NAMALWA (cell line): ENCODE data around the gene RGSL1.
"Not testable (repeated sequence)": the region's sequence is repeated elsewhere in the genome, so short reads cannot be mapped to it uniquely, and the experiment has no call there.

Experiments
- DNase-seq: peaks from one replicate; pipeline ENCODE4 v3.0.0-alpha.2; 2015; ENCODE audit warnings: low spot score

RGSL1 gene

GRCh38 chr1:182446033-182446669 lies 3.8 kb upstream of the RGSL1 start:
- DNase-seq: peak; percentile 82

- DNase-seq: not testable (repeated sequence)
These were observed 2.8 kb upstream of the RGSL1 start for GRCh38 chr1:182447124-182447523.

- DNase-seq: no peak
These were observed 2.3 kb upstream of the RGSL1 start for GRCh38 chr1:182447660-182448059.

DNA sequence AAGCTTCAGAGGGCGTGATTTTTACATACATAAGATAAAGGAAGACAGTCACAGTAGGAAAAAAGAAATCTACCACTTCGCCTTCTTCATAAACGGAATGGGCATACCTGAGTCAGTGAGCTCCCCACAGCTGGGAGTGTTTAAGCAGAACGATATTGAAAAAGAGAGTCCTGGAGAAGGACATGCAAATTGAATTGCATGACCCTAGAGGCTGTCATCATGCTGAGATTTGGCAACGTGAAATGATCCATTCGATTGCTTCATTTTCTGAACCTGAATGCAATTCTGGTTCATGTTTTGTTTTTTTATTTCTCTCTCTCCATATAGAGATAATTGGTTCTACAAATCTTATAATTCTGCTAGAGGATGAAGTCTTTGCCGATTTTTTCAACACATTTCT lies 3.7 kb downstream of the RGSL1 start:
- no peak for DNase-seq

DNA sequence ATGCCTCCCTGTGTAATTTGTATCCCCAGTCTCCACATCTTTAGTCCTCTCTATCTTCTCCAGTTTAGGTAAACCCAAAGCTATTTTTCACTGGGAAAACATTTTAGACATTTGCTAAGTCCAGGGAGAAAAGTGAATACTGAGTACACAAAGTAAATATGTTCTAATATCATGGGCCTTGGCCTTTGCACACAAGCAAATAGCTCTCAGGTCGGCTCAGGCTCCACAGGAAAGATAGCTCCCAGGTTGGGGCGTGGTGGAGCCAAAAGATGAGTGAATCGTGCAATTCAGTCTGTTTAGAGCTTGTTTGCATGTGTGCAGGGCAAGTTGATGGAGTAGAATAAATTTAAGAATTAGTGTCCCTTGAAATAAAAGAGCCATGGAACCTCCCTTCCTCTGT lies 7.9 kb downstream of the RGSL1 start:
- no peak for DNase-seq

GRCh38 chr1:182459949-182460348 lies 10.0 kb downstream of the RGSL1 start:
- no peak for DNase-seq

GRCh38 chr1:182460550-182460951 lies 10.6 kb downstream of the RGSL1 start:
- DNase-seq: no peak

GRCh38 chr1:182473556-182473955 lies 23.6 kb downstream of the RGSL1 start:
- DNase-seq: no peak

DNA sequence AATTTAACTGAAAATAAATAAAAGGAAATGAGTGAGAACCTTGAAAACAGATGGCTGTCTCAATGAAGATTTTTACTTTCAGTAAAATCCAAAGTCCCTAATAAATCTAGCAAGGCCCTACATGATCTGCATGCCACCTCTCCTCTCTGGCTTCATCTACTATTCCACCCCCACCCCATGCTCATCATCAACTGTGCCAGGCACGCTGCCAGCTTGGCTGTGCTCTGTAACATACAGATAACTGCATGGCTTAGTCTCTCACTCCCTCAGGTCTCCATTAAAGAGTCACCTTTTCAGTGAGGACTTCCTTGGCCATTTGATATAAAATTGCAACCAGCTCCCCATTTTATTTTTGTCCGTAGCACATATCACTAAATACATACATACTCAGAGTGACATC lies 26.7 kb downstream of the RGSL1 start:
- DNase-seq: no peak

DNA sequence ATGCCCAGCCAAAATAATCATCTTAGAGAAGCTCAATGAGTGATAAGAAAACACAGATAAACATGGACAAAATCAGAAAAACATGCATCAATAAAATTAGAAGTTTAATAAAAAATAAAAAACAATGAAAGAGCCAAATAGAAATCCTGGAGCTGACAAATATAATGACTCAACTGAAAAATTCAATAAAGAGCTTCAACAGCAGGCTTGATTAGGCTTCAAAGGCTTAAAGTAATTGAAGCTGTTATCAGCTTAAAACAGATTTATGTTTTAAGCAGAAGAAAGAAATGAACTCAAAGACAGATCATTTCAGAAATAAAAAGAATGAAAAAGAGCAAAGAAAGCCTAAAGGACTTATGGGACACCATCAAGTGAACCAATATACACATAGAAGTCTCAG lies 28.3 kb downstream of the RGSL1 start:
- no peak for DNase-seq

GRCh38 chr1:182484067-182484466 lies 34.1 kb downstream of the RGSL1 start:
- no peak for DNase-seq

DNA sequence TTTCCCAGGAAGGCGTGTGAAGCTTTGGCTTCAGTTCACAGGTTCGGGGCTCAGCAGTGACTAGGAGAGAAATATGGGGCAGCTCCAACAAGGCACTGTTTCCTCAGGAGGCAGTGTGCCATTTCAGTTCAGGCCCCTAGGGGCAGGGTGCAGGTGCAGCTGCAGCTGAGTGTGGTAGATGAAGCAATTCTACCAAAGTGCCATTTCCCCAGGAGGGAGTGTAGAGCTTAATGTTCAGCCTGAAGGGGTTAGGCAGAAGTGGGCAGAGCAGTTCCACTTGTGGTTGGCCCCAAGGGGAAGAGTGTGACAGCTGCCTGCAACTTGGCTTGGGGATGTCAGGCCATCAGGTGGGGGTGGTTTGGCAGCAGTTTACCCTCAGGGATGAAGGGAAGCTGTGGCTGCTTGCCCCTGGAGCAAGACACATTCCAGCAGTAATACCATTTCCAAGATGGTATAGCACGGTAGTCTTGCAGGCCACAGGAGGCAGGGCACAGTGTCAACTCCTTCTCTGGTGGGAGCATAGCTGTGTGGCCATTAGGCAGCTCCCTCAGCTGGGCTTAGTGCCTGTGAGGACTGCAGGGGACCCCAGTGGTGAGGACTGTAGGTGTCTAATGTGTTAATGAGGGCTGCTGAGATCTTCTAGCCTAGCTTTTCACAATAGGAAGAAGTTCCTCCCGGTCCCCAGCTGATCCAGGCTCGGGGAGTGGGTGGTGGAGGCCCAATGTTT lies 34.7 kb downstream of the RGSL1 start:
- peak; percentile 93 for DNase-seq

DNA sequence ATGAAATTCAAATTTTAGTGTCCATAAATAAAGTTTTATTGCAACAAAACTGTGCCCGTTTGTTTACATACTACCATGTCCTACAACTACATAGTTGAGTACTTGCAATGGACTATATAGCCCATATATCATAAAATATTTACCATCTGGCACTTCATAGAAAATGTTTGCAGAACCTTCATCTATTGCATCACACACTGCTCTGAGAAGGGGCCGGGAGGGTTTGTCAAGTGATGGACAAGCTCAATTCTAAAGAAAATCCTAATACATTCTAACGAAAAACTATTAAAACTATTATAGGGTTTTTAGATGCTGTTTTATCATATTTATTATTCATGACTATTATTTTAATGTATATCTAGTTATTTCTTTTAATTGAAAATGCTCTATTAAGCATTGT lies 35.9 kb downstream of the RGSL1 start:
- DNase-seq: no peak

- DNase-seq: no peak
These were observed 38.9 kb downstream of the RGSL1 start for GRCh38 chr1:182488803-182489202.

- DNase-seq: no peak
These were observed 43.1 kb downstream of the RGSL1 start for GRCh38 chr1:182493063-182493462.

DNA sequence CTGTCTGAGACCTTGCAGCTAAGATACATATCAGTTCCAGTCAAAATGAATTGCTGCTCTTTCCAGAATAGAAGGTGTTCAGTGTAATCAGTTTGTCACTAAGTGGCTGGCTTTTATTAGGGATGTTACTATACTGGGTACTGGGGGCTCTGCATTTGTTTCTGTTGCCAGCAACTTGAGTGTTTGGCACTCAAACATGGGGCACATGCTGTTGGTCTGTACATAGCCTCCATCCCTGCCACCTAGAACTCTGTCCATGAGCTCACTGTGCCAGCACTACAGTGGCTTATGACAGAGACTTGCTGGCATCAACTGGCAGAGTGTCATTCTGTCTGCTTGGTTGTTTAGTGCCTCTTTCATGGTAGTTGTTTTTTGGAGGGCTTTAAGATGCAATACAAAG lies 45.1 kb downstream of the RGSL1 start:
- no peak for DNase-seq

DNA sequence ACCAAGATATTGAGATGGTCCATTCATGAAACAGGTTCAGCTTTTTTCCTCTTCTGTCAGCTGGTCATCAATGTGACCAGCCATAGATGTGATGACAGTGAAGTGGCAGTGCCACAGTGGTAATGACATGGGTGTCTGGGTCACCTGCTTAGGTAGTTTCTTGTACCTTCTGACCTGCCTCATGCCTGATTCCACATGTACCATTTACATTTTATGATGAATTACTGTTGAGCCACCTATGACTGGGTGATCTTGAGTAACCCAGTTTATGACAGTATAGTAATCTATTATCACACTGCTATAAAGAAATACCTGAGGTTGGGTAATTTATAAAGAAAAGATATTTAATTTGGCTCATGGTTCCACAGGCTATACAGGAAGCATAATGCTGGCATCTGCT lies 45.7 kb downstream of the RGSL1 start:
- DNase-seq: no peak

DNA sequence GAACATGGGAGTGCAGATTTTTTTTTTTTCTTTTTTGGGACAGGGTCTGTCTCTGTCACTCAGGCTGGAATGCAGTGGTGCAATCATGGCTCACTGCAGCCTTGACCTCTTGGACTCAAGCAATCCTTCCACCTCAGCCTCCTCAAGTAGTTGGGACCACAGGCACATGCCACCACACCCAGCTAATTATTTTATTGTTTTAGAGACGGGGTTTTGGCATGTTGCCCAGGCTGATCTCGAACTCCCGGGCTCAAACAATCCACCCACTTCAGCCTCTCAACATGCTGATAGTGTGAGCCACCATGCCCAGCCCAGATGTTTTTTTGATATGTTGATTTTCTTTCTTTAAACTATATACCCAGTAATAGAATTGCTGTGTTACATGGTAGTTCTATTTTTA lies 57.7 kb downstream of the RGSL1 start:
- no peak for DNase-seq

DNA sequence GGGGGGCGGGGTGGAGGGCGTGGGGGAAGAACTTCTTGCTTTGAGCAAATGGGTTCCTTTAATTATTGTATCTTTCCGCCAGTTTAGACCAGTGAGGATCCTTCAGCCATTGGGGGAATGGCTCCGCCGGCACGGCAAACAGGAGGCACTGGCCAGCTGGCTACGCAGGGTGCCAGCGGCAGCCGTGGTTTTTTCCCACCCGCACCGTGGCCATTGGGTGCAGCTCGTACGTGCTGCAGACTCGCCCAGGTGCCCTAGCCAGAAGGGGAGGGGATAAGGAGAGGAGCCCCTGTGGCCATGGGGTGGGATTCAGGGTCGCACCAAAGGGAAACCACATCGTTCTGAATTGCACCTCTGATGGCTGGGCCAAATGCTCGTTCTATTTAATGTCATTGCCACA lies 65.6 kb downstream of the RGSL1 start:
- DNase-seq: no peak

DNA sequence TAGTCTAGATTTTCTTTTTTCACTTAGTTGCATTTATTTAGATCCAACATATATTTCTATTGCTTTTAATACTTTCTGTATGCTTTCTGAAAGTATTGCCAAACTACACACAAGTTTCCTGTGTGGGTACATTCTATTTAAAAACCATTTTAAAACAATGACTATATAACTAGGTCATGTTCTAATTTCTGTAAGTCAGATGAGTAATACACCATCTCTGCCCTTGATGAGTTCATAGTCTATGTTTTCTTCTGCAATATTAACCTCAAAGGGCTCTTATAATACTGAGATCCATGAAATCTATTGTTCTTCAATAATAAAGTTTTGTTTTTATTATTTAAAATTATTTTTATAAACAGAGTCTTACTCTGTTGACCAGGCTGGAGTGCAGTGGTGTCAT lies 70.8 kb downstream of the RGSL1 start:
- DNase-seq: no peak

DNA sequence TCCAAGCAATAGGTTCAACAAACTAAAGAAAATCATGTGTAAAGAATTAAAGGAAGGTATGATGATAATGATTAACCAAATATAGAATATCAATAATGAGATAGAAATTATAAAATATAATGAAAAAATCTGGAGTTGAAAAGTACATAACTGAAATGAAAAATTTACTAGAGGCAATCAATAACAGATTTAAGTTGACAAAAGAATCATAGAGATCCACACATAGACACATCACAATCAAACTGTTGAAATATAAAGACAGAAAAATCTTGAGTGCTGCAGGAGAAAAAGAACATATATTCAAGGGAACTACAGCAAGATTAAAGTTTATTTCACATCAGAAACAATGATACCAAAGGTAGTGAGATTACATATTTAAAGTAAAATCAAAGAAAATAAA lies 75.4 kb downstream of the RGSL1 start:
- DNase-seq: no peak

DNA sequence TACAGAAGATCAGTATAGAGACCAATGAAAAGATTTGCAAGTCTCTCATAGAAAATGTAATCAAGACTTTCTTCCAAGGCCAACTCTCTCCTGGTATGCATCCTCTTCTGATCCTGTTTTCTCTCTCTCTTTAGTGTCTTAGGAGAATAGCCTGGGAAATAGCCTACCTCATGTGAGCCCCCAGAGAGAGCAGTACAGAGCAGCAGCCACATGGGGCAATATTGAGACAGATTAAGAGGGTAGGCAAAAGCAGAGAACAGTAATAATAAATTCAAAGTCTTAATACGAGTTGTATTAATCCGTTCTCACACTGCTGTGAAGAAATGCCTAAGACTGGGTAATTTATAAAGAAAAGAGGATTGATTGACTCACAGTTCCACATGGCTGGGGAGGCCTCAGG lies 77.7 kb downstream of the RGSL1 start:
- peak; percentile 53 for DNase-seq

DNA sequence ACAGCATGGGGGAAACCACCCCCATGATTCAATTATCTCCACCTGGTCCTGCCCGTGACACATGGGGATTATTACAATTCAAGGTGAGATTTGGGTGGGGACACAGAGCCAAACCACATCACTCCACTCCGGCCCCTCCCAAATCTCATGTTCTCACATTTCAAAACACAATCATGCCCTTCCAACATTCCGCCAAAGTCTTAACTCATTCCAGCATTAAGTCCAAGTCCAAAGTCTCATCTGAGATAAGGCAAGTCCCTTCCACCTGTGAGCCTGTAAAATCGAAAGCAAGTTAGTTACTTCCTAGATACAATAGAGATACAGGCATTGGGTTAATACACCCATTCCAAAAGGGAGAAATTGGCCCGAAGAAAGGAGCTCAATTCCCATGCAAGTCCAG lies 78.3 kb downstream of the RGSL1 start:
- DNase-seq: not testable (repeated sequence)

GRCh38 chr1:182533896-182534295 lies 84.0 kb downstream of the RGSL1 start:
- DNase-seq: no peak
